Osteoblast (primary cell): ENCODE results near the gene CSH1. TPM values are rescaled to one million over a fixed set of nuclear protein-coding genes. Genes with fewer than 3 reads are reported as not detected.

Experiments
- DNase-seq: peaks from one replicate; pipeline ENCODE4 v3.0.0; 2011; ENCODE audit warnings: low spot score, mixed read lengths; ENCODE audit not compliant: insufficient read length; ENCODE audit errors: missing footprints
- H2AFZ ChIP-seq: 2 replicates; pipeline ENCODE4 v1.6.0; 2011; ENCODE audit warnings: mild to moderate bottlenecking, low read length
- H3K27ac ChIP-seq: 2 replicates; pipeline ENCODE4 v1.5.1; 2011; ENCODE audit warnings: mild to moderate bottlenecking, low read depth, low read length, moderate library complexity
- H3K27me3 ChIP-seq: 2 replicates; pipeline ENCODE4 v1.6.0; 2012; ENCODE audit warnings: mild to moderate bottlenecking, control low read depth, inconsistent platforms, low read length, moderate library complexity; ENCODE audit not compliant: insufficient read depth
- H3K36me3 ChIP-seq: 2 replicates; pipeline ENCODE4 v1.5.1; 2011; ENCODE audit warnings: mild to moderate bottlenecking, low read length, control low read depth, moderate library complexity; ENCODE audit not compliant: insufficient read depth
- H3K4me1 ChIP-seq: 2 replicates; pipeline ENCODE4 v1.5.1; 2011; ENCODE audit warnings: mild to moderate bottlenecking, low read length, control low read depth, moderate library complexity; ENCODE audit not compliant: insufficient read depth
- H3K4me2 ChIP-seq: 2 replicates; pipeline ENCODE4 v1.6.0; 2011; ENCODE audit warnings: mild to moderate bottlenecking, low read length; ENCODE audit not compliant: insufficient read depth
- H3K4me3 ChIP-seq: fragments of 200-600 bp; sonication (generic); 3 replicates; pipeline ENCODE4 v1.5.1; 2012; ENCODE audit warnings: mild to moderate bottlenecking, low read length, inconsistent platforms; ENCODE audit not compliant: insufficient read depth
- H3K79me2 ChIP-seq: 2 replicates; pipeline ENCODE4 v1.6.0; 2012; ENCODE audit warnings: mild to moderate bottlenecking, low read length, control low read depth, inconsistent platforms; ENCODE audit not compliant: insufficient read depth
- H3K9me3 ChIP-seq: 2 replicates; pipeline ENCODE4 v1.5.1; 2011; ENCODE audit warnings: low read depth, low read length, control low read depth
- H4K20me1 ChIP-seq: 2 replicates; pipeline ENCODE4 v1.6.0; 2012; ENCODE audit warnings: mild to moderate bottlenecking, low read length, control low read depth; ENCODE audit not compliant: insufficient read depth
- CTCF ChIP-seq: IDR thresholded peaks from 2 replicates; pipeline ENCODE4 v1.5.1; 2011; ENCODE audit warnings: mild to moderate bottlenecking, low read depth, low read length, moderate library complexity; ENCODE audit errors: extremely low read depth
- total RNA-seq: library from RNA; depleted of rRNA; stranded (reverse); fragments of >200 nt; gene quantifications from 2 replicates; pipeline ENCODE4 v1.2.3, GENCODE V29; 2012

CSH1 gene
- total RNA-seq, 1 donor: not detected

GRCh38 chr17:63939884-63940283 lies 43.5 kb upstream of the CSH1 start:
- no peaks in the 10 kb centered on the region for H3K4me1 ChIP-seq
- H3K79me2 ChIP-seq: no peaks in the 10 kb centered on the region
- no peaks in the 10 kb centered on the region for H4K20me1 ChIP-seq
- H3K4me2 ChIP-seq: no peak overlapping the region
- H3K4me3 ChIP-seq: no peak overlapping the region
- no peak overlapping the region for H3K27ac ChIP-seq
- TF ChIP-seq CTCF: no peak
- no peaks in the 10 kb centered on the region for H3K36me3 ChIP-seq
- no peak overlapping the region for H2AFZ ChIP-seq
- no peaks in the 10 kb centered on the region for H3K9me3 ChIP-seq
- DNase-seq: peak; percentile 68
- H3K27me3 ChIP-seq: no peaks in the 10 kb centered on the region

- no peaks in the 10 kb centered on the region for H3K9me3 ChIP-seq
- no peaks in the 10 kb centered on the region for H3K79me2 ChIP-seq
- no peaks in the 10 kb centered on the region for H3K36me3 ChIP-seq
- peak; percentile 44 for DNase-seq
- H2AFZ ChIP-seq: no peak overlapping the region
- H3K4me3 ChIP-seq: no peak overlapping the region
- TF ChIP-seq CTCF: no peak
- no peaks in the 10 kb centered on the region for H3K4me1 ChIP-seq
- no peaks in the 10 kb centered on the region for H4K20me1 ChIP-seq
- H3K27ac ChIP-seq: no peak overlapping the region
- H3K4me2 ChIP-seq: no peak overlapping the region
- no peaks in the 10 kb centered on the region for H3K27me3 ChIP-seq
Measured at GRCh38 chr17:63939401-63939800, 43.0 kb upstream of the CSH1 start.

- no peaks in the 10 kb centered on the region for H3K4me1 ChIP-seq
- no peak for DNase-seq
- no peak overlapping the region for H3K4me3 ChIP-seq
- no peaks in the 10 kb centered on the region for H3K79me2 ChIP-seq
- H3K36me3 ChIP-seq: no peaks in the 10 kb centered on the region
- H3K9me3 ChIP-seq: no peaks in the 10 kb centered on the region
- H3K4me2 ChIP-seq: no peak overlapping the region
- no peak overlapping the region for H2AFZ ChIP-seq
- no peaks in the 10 kb centered on the region for H4K20me1 ChIP-seq
- peaks cover 2% of the 10 kb centered on the region for H3K27me3 ChIP-seq
- TF ChIP-seq CTCF: no peak
- no peak overlapping the region for H3K27ac ChIP-seq
Measured at GRCh38 chr17:63937920-63938319, 41.5 kb upstream of the CSH1 start.

GRCh38 chr17:63937319-63937718 lies 40.9 kb upstream of the CSH1 start:
- no peaks in the 10 kb centered on the region for H3K79me2 ChIP-seq
- peaks cover 2% of the 10 kb centered on the region for H3K27me3 ChIP-seq
- H3K9me3 ChIP-seq: no peaks in the 10 kb centered on the region
- no peaks in the 10 kb centered on the region for H3K36me3 ChIP-seq
- TF ChIP-seq CTCF: no peak
- H3K4me2 ChIP-seq: no peak overlapping the region
- no peak overlapping the region for H3K27ac ChIP-seq
- H2AFZ ChIP-seq: no peak overlapping the region
- no peaks in the 10 kb centered on the region for H4K20me1 ChIP-seq
- no peak overlapping the region for H3K4me3 ChIP-seq
- H3K4me1 ChIP-seq: no peaks in the 10 kb centered on the region
- DNase-seq: no peak
